ENCODE data around the gene RASAL3. TPM values are rescaled to one million over a fixed set of nuclear protein-coding genes. Genes with fewer than 3 reads are reported as not detected.
A peak's percentile ranks its signal among the peaks of the same experiment; 100 is the strongest.

RASAL3 gene
- total RNA-seq, 1 donor from 2014 or later = 2.0 TPM

GRCh38 chr19:15439078-15439799 is 25.1 kb downstream of the RASAL3 start:
- intact Hi-C loops (cut with micrococcal nuclease) = no loop called here
- no peak for ATAC-seq
- DNase-seq = no peak

- intact Hi-C loops (cut with micrococcal nuclease) = no loop called here
- no peak for ATAC-seq
- no peak for DNase-seq
Observed at GRCh38 chr19:15438577-15438976, 25.8 kb downstream of the RASAL3 start.

GRCh38 chr19:15438124-15438496 is 26.2 kb downstream of the RASAL3 start:
- DNase-seq (no peak), ATAC-seq (no peak)
- intact Hi-C loops (cut with micrococcal nuclease) = no loop called here

DNA sequence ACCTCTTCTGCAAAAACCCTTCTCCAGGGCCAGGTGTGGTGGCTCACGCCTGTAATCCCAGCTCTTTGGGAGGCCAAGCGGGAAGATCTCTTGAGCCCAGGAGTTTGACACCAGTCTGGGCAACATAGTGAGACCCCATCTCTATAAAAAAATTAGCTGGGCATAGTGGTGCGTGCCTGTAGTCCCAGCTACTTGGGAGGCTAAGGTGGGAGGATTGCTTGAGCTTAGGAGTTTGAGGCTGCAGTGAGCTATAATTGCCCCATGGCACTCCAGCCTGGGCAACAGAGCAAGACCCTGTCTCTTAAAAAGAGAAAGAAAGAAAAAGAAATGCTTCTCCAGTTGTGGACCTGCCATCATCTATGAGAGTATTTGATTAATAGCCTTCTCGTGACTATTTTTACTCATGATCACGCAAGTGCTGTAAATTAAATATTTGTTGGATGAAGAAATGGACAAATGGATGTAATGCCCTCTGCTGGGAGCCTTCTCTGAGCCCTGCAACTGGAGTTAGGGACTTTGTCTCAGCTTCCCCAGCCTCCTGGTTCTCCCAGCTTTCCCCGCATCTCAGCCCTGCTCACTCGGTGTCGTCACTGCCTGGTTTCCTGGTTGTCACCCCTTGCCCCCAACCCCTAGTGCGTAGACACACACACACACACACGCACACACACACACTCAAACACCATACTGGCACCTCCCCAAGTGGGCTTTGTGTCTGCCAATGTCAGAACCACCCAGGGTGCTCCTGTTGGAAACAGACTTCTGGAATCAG is 26.8 kb downstream of the RASAL3 start:
- DNase-seq (no peak), ATAC-seq (no peak)
- intact Hi-C loops (cut with micrococcal nuclease) = no loop called here

GRCh38 chr19:15436826-15437110 is 27.6 kb downstream of the RASAL3 start:
- ATAC-seq = no peak
- no peak for DNase-seq
- intact Hi-C loops (cut with micrococcal nuclease) = no loop called here

DNA sequence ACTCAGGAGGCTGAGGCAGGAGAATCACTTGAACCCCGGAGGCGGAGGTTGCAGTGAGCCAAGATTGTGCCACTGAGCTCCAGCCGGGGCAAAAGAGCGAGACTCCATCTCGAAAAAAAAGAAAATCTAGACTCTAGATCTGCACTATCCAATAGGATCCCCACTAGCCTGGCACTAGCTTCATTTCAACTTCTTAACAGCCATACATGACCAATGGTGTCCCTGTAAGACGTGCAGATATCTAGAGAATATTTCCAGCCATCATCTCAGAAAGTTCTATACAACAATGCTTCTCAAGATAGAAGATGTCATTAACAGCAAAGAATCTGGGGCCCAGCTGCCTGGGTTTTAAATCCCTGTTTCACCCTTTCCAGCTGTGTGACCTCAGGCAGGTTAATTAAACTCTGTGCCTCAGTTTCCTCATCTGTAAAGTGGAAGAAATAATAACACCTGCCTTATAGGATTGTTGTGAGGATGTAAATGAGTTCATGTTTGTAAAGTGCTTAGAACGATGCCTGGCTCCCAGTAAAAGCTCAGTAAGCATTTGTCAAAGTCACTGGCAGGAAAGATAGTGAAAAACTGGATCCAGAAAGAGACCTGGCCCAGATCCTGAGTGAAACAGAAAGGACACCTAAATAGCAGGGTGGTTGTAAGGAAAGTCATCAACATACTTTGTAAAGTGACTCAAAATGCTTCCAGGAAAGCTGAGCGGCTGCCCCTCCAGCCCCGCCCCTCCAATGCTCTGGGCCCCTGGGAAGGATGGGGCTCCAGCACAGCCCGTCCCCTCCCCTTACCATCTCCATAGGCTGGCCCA is 28.1 kb downstream of the RASAL3 start:
- ATAC-seq (no peak), DNase-seq (no peak)
- intact Hi-C loops (cut with micrococcal nuclease) = no loop called here

GRCh38 chr19:15433519-15434069 is 30.8 kb downstream of the RASAL3 start:
- DNase-seq (peak; percentile 27), ATAC-seq (no peak)
- intact Hi-C loops (cut with micrococcal nuclease) = no loop called here

DNA sequence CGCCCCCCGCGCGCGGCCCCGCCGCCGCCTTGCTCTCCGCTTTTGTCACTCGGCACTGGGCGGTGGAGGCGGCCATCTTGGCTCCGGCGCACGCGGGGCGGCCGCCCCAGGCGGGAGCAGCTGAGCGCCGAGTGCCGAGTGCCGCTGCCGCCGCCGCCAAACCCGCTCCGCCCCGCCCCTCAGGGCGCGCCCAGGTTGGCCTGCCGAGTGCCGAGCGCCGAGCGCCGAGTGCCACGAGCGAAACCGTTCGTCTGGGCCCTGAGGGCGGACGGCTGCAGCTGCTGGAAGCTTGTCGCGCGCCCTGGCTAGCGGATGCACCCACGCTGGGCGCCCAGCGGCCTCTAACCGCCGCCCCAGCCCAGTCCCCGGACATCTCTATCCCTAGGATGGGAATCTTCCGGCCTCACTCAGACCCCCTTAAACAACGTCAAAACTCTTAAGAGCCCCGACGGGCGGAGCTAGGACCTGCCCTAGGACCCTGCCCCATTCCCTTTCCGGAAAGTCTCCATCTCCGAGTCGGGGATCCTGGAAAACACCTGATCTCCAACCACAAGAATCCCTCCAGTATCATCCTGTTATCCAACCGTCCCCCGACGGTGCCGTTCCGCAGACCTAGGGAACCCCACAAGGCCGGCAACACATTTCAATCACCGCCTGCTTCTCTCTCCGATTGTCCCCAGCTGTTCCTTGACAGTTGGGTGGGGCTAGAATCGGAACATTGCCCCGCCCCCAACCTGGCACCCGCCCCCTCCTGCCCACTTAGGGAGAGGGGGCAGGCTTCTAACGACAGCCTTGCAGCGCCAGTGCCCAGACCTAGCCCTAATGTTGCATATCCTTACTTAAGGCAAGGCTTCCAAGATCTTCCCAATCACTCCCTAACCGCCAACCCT is 31.5 kb downstream of the RASAL3 start:
- DNase-seq (peak; percentile 96), ATAC-seq (peak; percentile 92)
- intact Hi-C loops (cut with micrococcal nuclease) = no loop called here

GRCh38 chr19:15432018-15432494 is 32.3 kb downstream of the RASAL3 start:
- ATAC-seq = no peak
- DNase-seq = peak; percentile 44
- intact Hi-C loops (cut with micrococcal nuclease) = no loop called here

DNA sequence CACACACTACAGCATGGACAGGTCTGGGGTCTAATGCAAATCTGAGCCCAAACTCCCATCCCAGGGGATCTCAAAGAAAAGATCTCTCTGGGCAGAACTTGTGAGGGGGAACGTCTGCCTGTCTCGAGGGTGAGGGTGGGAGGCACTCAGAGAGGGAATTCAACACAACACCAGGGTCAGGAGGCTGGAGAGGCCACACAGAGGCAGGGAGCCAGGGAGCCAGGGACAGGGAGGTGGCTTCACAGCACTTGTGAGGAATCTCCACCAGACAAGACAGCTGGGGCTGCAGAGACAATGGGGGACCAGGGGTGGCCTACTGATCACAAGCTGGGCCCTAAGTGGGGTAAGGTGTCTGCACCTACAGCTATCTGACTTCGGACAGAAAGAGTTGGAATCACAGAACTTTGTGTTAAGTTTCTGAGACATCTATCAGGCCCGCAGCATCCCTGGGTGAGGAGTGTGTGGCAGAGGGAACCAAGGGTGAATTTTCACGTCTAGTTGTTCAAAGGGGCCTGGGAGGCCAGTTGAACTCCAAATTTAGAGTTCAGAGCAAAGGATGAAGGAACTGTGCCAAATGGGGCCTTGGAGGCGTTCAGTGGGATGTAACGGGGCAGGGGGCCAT is 32.8 kb downstream of the RASAL3 start:
- DNase-seq = no peak
- ATAC-seq = no peak
- intact Hi-C loops (cut with micrococcal nuclease) = no loop called here

GRCh38 chr19:15430526-15431120 is 33.7 kb downstream of the RASAL3 start:
- ATAC-seq (no peak), DNase-seq (no peak)
- intact Hi-C loops (cut with micrococcal nuclease) = no loop called here

DNA sequence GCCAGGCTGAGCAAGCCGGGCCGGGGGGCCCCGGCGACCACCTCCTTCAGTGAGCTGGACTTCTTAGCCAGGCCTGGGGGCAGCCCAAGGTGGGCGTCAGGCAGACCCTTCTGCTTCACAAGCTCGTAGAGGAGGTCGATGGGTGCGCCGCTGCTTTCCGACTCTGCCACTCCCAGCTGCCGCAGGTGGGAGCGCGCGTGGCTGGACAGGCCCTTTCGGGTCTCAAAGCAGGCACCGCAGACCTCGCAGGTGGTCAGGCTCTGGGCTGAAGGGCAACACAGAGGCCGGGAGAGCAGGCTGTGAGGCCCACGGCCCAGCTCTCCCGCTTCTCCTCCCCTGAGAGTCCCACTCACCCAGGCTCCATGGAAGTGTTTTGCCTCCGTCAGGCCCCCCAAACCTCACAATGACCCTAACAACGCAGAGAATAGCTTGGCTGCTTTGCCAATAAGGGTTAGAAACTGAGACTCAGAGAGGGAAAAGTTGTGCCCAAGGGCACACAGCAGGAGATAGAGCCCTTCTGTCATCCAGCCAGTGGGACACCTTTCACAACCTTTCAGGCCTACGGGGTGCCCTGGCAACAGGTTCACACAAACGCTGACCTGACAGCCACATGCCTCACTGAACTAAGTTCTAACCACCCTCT is 34.4 kb downstream of the RASAL3 start:
- no peak for DNase-seq

DNA sequence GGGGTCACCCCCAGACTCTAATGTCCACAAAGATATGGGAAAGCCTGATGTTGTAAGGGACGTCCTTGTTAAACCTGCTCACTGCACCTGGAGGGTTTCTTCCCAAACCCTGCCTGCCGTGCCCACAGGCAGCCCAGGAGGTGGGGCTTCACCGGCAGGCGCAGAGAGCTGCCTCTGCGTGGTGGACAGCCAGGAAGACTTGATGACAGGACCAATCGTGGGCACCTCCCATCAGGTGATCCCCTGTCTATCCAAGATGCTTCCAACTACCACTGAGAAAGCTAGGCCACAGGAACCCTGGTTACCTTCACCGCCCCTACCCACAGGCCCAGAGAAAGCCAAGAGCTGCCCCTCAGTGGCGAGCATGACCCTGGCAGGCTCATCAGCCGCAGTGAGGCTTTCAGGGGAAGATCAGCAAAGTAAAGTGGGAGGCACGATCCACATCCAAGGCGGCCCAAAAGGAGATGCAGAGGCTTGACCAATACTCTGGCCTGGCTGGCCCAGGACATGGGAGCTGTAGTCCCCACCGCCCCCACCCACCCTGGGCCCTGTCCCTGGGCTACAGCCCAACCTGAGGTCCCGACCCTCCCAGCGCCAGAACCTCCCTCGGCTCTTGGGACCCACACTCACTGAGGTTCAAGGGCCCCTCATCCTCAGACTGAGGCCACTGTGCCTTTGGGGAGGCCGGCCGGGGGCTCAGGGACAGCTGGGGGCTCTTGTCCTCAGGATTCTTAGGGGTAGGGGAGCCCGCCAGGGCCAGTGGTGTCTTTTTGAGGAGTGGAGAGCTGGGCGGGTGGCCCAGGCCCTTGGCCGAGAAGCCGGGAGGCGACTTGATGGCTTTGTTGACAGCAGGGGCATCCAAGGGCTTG is 35.2 kb downstream of the RASAL3 start:
- intact Hi-C loops (cut with micrococcal nuclease) = no loop called here
- peak; percentile 15 for ATAC-seq

More for the DNA sequence above, 34.4 kb downstream of the RASAL3 start:
- no peak for ATAC-seq
- intact Hi-C loops (cut with micrococcal nuclease) = no loop called here

GRCh38 chr19:15427991-15428471 is 36.3 kb downstream of the RASAL3 start:
- no peak for DNase-seq
- intact Hi-C loops (cut with micrococcal nuclease) = no loop called here
- no peak for ATAC-seq

More for the DNA sequence above, 35.2 kb downstream of the RASAL3 start:
- DNase-seq = no peak

- DNase-seq = no peak
- intact Hi-C loops (cut with micrococcal nuclease) = no loop called here
- ATAC-seq = no peak
Observed at GRCh38 chr19:15427350-15427700, 37.0 kb downstream of the RASAL3 start.

GRCh38 chr19:15426485-15427349 is 37.6 kb downstream of the RASAL3 start:
- intact Hi-C loops (cut with micrococcal nuclease) = no loop called here
- ATAC-seq = no peak
- DNase-seq = peak; percentile 28
